ENCODE results near the gene ATP8A2. TPM values are rescaled to one million over a fixed set of nuclear protein-coding genes. Genes with fewer than 3 reads are reported as not detected.

The ATP8A2 gene
- total RNA-seq = under 1 TPM in 7 of 9 donors, not detected in 2; 0.02 to 0.29 (median 0.05) TPM
- polyA plus RNA-seq = under 1 TPM; 0.01 to 0.04 TPM
- long read RNA-seq, donor 1, partial matches to known transcripts = 1 of 1 reads
- long read RNA-seq, donor 1, other reads (novel, unspliced or antisense) = 0 of 1 reads
- long read RNA-seq, donor 2 = 0 reads
- long read RNA-seq, donor 3 = 0 reads

DNA sequence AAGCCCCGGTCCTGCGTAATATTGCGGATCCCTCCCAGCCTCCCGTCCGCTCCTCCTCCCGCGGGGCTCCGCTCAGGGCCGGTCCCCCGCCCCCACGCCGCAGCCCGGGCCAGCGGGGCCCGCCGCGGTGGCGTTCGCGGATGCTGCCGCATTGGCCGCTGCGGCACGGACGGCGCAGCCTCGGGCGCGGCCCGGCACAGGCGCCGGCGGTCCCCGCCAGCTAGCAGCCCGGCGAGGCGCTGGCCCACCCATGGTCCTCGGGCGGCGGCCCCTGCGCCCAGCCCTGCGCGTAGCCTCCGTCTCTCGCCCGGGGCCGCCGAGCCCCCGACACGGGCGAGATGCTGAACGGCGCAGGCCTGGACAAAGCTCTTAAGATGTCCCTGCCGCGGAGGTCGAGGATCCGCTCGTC lies at the start of gene ATP8A2:
TSS of gene ATP8A2 (plus strand) at position 100 of the 409 bp plus-strand sequence. CDS start at position 339, 239 bp downstream.
- DNase-seq (no peak), ATAC-seq (no peak)
- no peak for TF ChIP-seq POLR2A (IDR thresholded peaks at IDR 0.05)
- TF ChIP-seq, protein P1, sequence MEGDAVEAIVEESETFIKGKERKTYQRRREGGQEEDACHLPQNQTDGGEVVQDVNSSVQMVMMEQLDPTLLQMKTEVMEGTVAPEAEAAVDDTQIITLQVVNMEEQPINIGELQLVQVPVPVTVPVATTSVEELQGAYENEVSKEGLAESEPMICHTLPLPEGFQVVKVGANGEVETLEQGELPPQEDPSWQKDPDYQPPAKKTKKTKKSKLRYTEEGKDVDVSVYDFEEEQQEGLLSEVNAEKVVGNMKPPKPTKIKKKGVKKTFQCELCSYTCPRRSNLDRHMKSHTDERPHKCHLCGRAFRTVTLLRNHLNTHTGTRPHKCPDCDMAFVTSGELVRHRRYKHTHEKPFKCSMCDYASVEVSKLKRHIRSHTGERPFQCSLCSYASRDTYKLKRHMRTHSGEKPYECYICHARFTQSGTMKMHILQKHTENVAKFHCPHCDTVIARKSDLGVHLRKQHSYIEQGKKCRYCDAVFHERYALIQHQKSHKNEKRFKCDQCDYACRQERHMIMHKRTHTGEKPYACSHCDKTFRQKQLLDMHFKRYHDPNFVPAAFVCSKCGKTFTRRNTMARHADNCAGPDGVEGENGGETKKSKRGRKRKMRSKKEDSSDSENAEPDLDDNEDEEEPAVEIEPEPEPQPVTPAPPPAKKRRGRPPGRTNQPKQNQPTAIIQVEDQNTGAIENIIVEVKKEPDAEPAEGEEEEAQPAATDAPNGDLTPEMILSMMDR (IDR thresholded peaks at IDR 0.05) = no peak
- Histone ChIP-seq H3K9me3 (no peaks in the 10 kb centered on the region), H3K27me3 (peaks cover 17 to 72% (median 50%) of the 10 kb centered on the region in 9 donors), H3K4me3 (peak within 1 kb of the TSS in 9 of 12 donors; percentile 20 to 43 (median 30)), H3K4me1 (peaks cover 0 to 13% (median 0%) of the 10 kb centered on the region in 12 donors), H3K27ac (no peak within 1 kb of the TSS), H3K36me3 (no peaks in the 10 kb centered on the region)
- WGBS, 4 donors = 0 to 2% (median 1%) methylated on average over 14 to 58 of the region's 58 CpGs
- intact Hi-C loops (cut with DNase I) = loop anchor here in 3 of 10 donors (10.0 kb wide), 1 partner anchor 137 kb away; no protein-coding TSS in a partner anchor

DNA sequence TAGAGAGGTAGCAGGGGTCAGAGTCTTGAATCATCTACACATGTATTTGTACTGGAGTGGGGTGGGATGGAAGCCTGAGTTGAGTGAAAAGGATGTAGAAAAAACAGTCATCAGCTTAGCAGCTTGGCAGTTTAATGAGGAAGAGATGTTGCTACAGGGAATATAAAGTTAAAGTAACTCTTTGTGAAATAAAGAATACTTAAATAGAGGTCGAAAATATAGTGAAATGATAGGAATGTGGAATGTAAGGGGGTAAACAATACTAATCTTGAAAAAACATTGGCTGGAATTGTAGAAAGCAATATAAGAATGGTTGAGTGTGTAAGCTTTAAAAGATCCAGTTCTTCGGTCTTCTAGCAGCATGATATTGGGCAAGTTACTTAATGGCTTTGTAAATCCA lies 47.7 kb upstream of the ATP8A2 start:
- WGBS, 4 donors = 86 to 92% (median 89%) methylated on average over 2 of the region's 2 CpGs
- no peak overlapping the region for H3K4me3 ChIP-seq
- peaks cover 0 to 6% (median 0%) of the 10 kb centered on the region in 12 donors for H3K4me1 ChIP-seq
- TF ChIP-seq, protein P1 (IDR thresholded peaks at IDR 0.05) = no peak
- no peak for TF ChIP-seq POLR2A (IDR thresholded peaks at IDR 0.05)
- ATAC-seq (no peak), DNase-seq (no peak)
- intact Hi-C loops (cut with DNase I) = loop anchor here in 1 of 10 donors (10.0 kb wide), 1 partner anchor 69 kb away; no protein-coding TSS in a partner anchor
- H3K27me3 ChIP-seq = no peaks in the 10 kb centered on the region
- H3K36me3 ChIP-seq = peaks cover 0 to 100% (median 95%) of the 10 kb centered on the region in 9 donors
- H3K27ac ChIP-seq = no peak overlapping the region
- H3K9me3 ChIP-seq = no peaks in the 10 kb centered on the region

DNA sequence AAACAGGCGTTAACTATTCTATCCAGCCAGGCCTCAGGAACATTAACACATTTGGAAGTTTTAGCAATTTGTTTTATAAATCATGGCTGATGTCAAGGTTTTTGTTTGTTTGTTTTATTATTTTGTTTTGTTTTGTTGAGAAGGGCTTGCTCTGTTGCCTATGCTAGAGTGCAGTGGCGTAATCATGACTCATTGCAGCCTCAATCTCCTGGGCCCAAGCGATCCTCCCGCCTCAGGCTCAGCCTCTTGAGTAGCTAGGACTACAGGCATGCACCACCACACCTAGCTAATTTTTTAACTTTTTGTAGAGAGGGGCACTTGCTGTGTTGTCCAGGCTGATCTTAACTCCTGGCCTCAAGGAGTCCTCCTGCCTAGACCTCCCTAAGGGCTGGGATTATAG lies 42.1 kb upstream of the ATP8A2 start:
- Histone ChIP-seq H3K27ac (no peak overlapping the region), H3K9me3 (no peaks in the 10 kb centered on the region), H3K27me3 (no peaks in the 10 kb centered on the region), H3K36me3 (peaks cover 0 to 100% (median 97%) of the 10 kb centered on the region in 9 donors), H3K4me3 (no peak overlapping the region), H3K4me1 (peaks cover 0 to 6% (median 0%) of the 10 kb centered on the region in 12 donors)
- TF ChIP-seq POLR2A (IDR thresholded peaks at IDR 0.05) = no peak
- TF ChIP-seq, protein P1 (IDR thresholded peaks at IDR 0.05) = no peak
- 94 to 100% (median 97%) methylated on average over 4 of the region's 4 CpGs for WGBS, 4 donors
- ATAC-seq = no peak
- intact Hi-C loops (cut with DNase I) = loop anchor here in 2 of 10 donors (5.0 to 10.0 kb wide), 2 partner anchors 72 to 75 kb away; no protein-coding TSS in a partner anchor
- DNase-seq = no peak

DNA sequence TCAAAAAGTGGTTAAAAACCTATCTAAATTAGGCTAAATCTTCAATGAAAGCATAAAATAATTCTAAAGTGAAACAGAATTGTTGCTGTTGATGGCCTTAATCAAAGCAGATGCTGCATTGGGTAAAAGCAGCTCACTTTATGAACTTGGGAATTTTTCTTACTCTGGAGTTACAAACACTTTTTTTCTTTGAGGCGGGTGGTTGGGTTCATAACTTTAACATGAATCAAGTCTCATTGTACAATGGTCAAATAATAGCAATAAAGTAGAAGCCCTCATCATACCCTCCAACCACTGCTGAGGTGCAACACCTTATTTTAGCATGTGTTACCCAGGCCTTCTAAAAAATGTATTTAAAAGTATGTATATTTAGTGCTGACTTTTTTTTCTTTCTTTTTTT lies 41.2 kb upstream of the ATP8A2 start:
- Histone ChIP-seq H3K4me3 (no peak overlapping the region), H3K27ac (no peak overlapping the region), H3K4me1 (peaks cover 0 to 3% (median 0%) of the 10 kb centered on the region in 12 donors), H3K9me3 (no peaks in the 10 kb centered on the region), H3K36me3 (peaks cover 0 to 100% (median 89%) of the 10 kb centered on the region in 9 donors), H3K27me3 (no peaks in the 10 kb centered on the region)
- 88 to 97% (median 96%) methylated on average over 1 of the region's 1 CpG for WGBS, 4 donors
- no peak for TF ChIP-seq POLR2A (IDR thresholded peaks at IDR 0.05)
- TF ChIP-seq, protein P1 (IDR thresholded peaks at IDR 0.05) = no peak
- intact Hi-C loops (cut with DNase I) = no loop called here
- ATAC-seq (no peak), DNase-seq (no peak)

Measured in heart left ventricle (tissue), 16 donors.